Measurements from ENCODE around the gene TUBAL3. TPM values are rescaled to one million over a fixed set of nuclear protein-coding genes. Genes with fewer than 3 reads are reported as not detected.

The TUBAL3 gene
- polyA plus RNA-seq, 1 donor (not counting 4 experiments of a cell fraction or from before 2014, with no cell fraction given), result 2.6 TPM

DNA sequence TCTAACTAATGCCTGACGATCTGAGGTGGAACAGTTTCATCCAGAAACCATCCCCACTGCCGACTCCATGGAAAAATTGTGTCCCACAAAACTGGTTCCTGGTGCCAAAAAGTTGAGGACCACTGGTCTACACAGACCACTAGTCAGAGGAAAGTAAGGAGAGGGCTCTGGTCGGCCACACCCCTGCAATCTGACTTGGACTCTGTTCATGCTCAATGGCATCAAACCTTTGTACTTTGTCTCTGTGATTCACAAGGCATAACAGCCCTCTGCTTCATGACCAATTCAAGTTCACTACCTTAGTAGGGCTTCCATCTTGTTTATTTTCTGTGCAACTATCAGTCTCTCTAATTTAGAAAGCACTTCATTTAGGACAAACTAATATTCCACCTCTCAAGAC, 1.8 kb downstream of the TUBAL3 start:
- TF ChIP-seq, protein P1, sequence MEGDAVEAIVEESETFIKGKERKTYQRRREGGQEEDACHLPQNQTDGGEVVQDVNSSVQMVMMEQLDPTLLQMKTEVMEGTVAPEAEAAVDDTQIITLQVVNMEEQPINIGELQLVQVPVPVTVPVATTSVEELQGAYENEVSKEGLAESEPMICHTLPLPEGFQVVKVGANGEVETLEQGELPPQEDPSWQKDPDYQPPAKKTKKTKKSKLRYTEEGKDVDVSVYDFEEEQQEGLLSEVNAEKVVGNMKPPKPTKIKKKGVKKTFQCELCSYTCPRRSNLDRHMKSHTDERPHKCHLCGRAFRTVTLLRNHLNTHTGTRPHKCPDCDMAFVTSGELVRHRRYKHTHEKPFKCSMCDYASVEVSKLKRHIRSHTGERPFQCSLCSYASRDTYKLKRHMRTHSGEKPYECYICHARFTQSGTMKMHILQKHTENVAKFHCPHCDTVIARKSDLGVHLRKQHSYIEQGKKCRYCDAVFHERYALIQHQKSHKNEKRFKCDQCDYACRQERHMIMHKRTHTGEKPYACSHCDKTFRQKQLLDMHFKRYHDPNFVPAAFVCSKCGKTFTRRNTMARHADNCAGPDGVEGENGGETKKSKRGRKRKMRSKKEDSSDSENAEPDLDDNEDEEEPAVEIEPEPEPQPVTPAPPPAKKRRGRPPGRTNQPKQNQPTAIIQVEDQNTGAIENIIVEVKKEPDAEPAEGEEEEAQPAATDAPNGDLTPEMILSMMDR (optimal IDR thresholded peaks at IDR 0.05 in 1 of 3, IDR thresholded peaks at IDR 0.05 in 1 of 3, conservative IDR thresholded peaks at IDR 0.05 in 1 of 3; ENCODE audit: extremely low read depth in 1 of 3, insufficient read depth in 2 of 3, low read length in 3 of 3), result no peak
- TF ChIP-seq EZH2 (IDR thresholded peaks at IDR 0.05; ENCODE audit: low read length), result no peak
- no peak overlapping the region for H3K27ac ChIP-seq (ENCODE audit: control insufficient read depth, insufficient read depth, low read length)
- no peaks in the 10 kb centered on the region for H3K9me3 ChIP-seq (ENCODE audit: control insufficient read depth, low read depth, low read length)
- no peak overlapping the region for H3K9ac ChIP-seq (ENCODE audit: control insufficient read depth, extremely low read depth, insufficient read depth, low read length)
- no peaks in the 10 kb centered on the region for H3K36me3 ChIP-seq (ENCODE audit: control insufficient read depth in 2 of 2, extremely low read depth in 1 of 2, insufficient read depth in 2 of 2, low read length in 2 of 2)
- no peaks in the 10 kb centered on the region for H4K20me1 ChIP-seq (ENCODE audit: control insufficient read depth, extremely low read depth, insufficient read depth, low read length)
- no peak overlapping the region for H2AFZ ChIP-seq (ENCODE audit: control insufficient read depth, low read length)
- no peak for DNase-seq (ENCODE audit: low read depth, low spot score)
- peaks cover 10% of the 10 kb centered on the region for H3K4me1 ChIP-seq (ENCODE audit: control insufficient read depth, extremely low read depth, insufficient read depth, low read length)
- peak; percentile 32 for FAIRE-seq
- H3K9me1 ChIP-seq (ENCODE audit: control insufficient read depth, extremely low read depth, insufficient read depth, low read length), result no peaks in the 10 kb centered on the region
- H3K27me3 ChIP-seq (ENCODE audit: control insufficient read depth, extremely low read depth, insufficient read depth, low read length), result no peaks in the 10 kb centered on the region
- H3K4me2 ChIP-seq (ENCODE audit: control insufficient read depth, extremely low read depth, insufficient read depth, low read depth, low read length), result no peak overlapping the region
- dilution Hi-C loops (cut with MboI; ENCODE audit: extremely low pct_ligation_motif_present, low sequenced_read_pairs), result no loop called here
- no peak overlapping the region for H3K4me3 ChIP-seq (ENCODE audit: control insufficient read depth in 2 of 3, extremely low read depth in 1 of 3, insufficient read depth in 2 of 3, low read depth in 1 of 3, low read length in 3 of 3)
- H3K79me2 ChIP-seq (ENCODE audit: control insufficient read depth, insufficient read depth, low read length), result no peaks in the 10 kb centered on the region

DNA sequence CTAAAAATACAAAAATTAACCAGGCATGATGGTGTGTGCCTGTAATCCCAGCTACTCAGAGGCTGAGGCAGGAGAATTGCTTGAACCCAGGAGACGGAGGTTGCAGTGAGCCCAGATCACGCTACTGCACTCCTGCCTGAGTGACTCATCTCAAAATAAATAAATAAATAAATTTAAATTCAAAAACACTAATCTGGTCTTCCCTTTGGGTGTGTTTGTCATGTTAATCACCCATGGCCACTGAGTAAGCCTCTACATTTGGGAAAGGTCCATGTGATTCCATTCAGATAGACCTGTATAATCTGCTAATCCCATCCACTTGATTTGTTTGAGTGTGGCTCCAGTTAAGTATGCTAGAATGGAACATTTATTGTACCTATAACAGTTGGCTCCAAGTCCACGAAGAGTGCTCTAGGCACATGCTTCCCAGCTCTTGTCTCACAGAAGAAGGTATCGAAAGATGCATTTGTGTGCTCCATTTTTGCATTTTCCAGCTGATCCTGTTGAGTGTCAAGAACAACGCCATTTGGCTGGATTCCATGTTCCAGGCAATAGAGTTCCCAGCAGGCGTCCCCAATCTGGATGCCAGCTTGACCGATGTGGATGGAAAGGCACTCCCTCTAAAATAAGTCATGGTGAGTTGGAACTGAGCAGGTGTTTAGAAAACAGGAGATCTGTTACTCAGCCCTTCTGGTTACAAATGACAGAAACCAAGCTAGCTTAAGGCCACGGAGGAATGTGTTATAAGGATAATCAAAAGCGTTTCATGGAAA, 4.0 kb downstream of the TUBAL3 start:
- no peaks in the 10 kb centered on the region for H3K27me3 ChIP-seq (ENCODE audit: control insufficient read depth, extremely low read depth, insufficient read depth, low read length)
- no peaks in the 10 kb centered on the region for H3K9me3 ChIP-seq (ENCODE audit: control insufficient read depth, low read depth, low read length)
- H3K9me1 ChIP-seq (ENCODE audit: control insufficient read depth, extremely low read depth, insufficient read depth, low read length), result no peaks in the 10 kb centered on the region
- no peak for TF ChIP-seq EZH2 (IDR thresholded peaks at IDR 0.05; ENCODE audit: low read length)
- TF ChIP-seq, protein P1 (optimal IDR thresholded peaks at IDR 0.05 in 1 of 3, IDR thresholded peaks at IDR 0.05 in 1 of 3, conservative IDR thresholded peaks at IDR 0.05 in 1 of 3; ENCODE audit: extremely low read depth in 1 of 3, insufficient read depth in 2 of 3, low read length in 3 of 3), result no peak
- FAIRE-seq (no peak), DNase-seq (ENCODE audit: low read depth, low spot score) (no peak)
- no peaks in the 10 kb centered on the region for H3K36me3 ChIP-seq (ENCODE audit: control insufficient read depth in 2 of 2, extremely low read depth in 1 of 2, insufficient read depth in 2 of 2, low read length in 2 of 2)
- H3K9ac ChIP-seq (ENCODE audit: control insufficient read depth, extremely low read depth, insufficient read depth, low read length), result no peak overlapping the region
- H3K4me2 ChIP-seq (ENCODE audit: control insufficient read depth, extremely low read depth, insufficient read depth, low read depth, low read length), result no peak overlapping the region
- H4K20me1 ChIP-seq (ENCODE audit: control insufficient read depth, extremely low read depth, insufficient read depth, low read length), result no peaks in the 10 kb centered on the region
- dilution Hi-C loops (cut with MboI; ENCODE audit: extremely low pct_ligation_motif_present, low sequenced_read_pairs), result no loop called here
- H3K4me1 ChIP-seq (ENCODE audit: control insufficient read depth, extremely low read depth, insufficient read depth, low read length), result peaks cover 10% of the 10 kb centered on the region
- no peak overlapping the region for H2AFZ ChIP-seq (ENCODE audit: control insufficient read depth, low read length)
- H3K79me2 ChIP-seq (ENCODE audit: control insufficient read depth, insufficient read depth, low read length), result no peaks in the 10 kb centered on the region
- no peak overlapping the region for H3K27ac ChIP-seq (ENCODE audit: control insufficient read depth, insufficient read depth, low read length)
- H3K4me3 ChIP-seq (ENCODE audit: control insufficient read depth in 2 of 3, extremely low read depth in 1 of 3, insufficient read depth in 2 of 3, low read depth in 1 of 3, low read length in 3 of 3), result no peak overlapping the region
